Hepatocyte (in vitro differentiated cells): ENCODE measurements around the gene ZSWIM4. TPM values are rescaled to one million over a fixed set of nuclear protein-coding genes. Genes with fewer than 3 reads are reported as not detected.

Experiments used
- DNase-seq: peaks from one replicate; pipeline ENCODE4 v3.0.0-alpha.2; 2016; ENCODE audit warnings: low spot score
- H2AFZ ChIP-seq: fragments of 200-600 bp; sonication (generic); 2 replicates; pipeline ENCODE4 v1.6.0; 2016; ENCODE audit warnings: antibody characterized with exemption, mild to moderate bottlenecking
- H3K27ac ChIP-seq: fragments of 200-600 bp; sonication (generic); 2 replicates; pipeline ENCODE4 v1.5.1; 2016; ENCODE audit warnings: mild to moderate bottlenecking
- H3K27me3 ChIP-seq: fragments of 200-600 bp; sonication (generic); 2 replicates; pipeline ENCODE4 v1.6.1; 2016
- H3K36me3 ChIP-seq: fragments of 200-600 bp; sonication (generic); replicated peaks from 2 replicates; pipeline ENCODE4 v1.5.1; 2016; ENCODE audit warnings: low read depth; ENCODE audit not compliant: insufficient read depth
- H3K4me1 ChIP-seq: fragments of 200-600 bp; sonication (generic); 2 replicates; pipeline ENCODE4 v1.5.1; 2016; ENCODE audit warnings: mild to moderate bottlenecking, moderate library complexity; ENCODE audit not compliant: insufficient read depth
- H3K4me2 ChIP-seq: fragments of 200-600 bp; sonication (generic); 2 replicates; pipeline ENCODE4 v1.6.0; 2016
- H3K4me3 ChIP-seq: fragments of 200-600 bp; sonication (generic); 2 replicates; pipeline ENCODE4 v1.5.1; 2016; ENCODE audit warnings: mild to moderate bottlenecking
- H3K79me2 ChIP-seq: fragments of 200-600 bp; sonication (generic); 2 replicates; pipeline ENCODE4 v1.6.0; 2017; ENCODE audit warnings: mild to moderate bottlenecking
- H3K9me2 ChIP-seq: fragments of 200-600 bp; sonication (generic); replicated peaks from 2 replicates; pipeline ENCODE4 v1.6.0; 2017; ENCODE audit warnings: mild to moderate bottlenecking; ENCODE audit not compliant: insufficient read depth
- H3K9me3 ChIP-seq: fragments of 200-600 bp; sonication (generic); 2 replicates; pipeline ENCODE4 v1.5.1; 2016; ENCODE audit warnings: low read depth, mild to moderate bottlenecking
- H4K20me1 ChIP-seq: fragments of 200-600 bp; sonication (generic); 2 replicates; pipeline ENCODE4 v1.6.0; 2016; ENCODE audit warnings: mild to moderate bottlenecking; ENCODE audit not compliant: insufficient read depth, poor library complexity, severe bottlenecking
- EZH2 ChIP-seq: fragments of 200-600 bp; sonication (generic); IDR thresholded peaks from 2 replicates; pipeline ENCODE4 v1.6.1; 2016; ENCODE audit warnings: antibody characterized with exemption, mild to moderate bottlenecking, borderline replicate concordance
- EZH2phosphoT487 ChIP-seq: fragments of 200-600 bp; sonication (generic); IDR thresholded peaks from one replicate; pipeline ENCODE4 v1.6.1; 2018; ENCODE audit warnings: antibody characterized with exemption, mild to moderate bottlenecking, low read depth, moderate library complexity; ENCODE audit not compliant: unreplicated experiment, severe bottlenecking
- WGBS: methylation state at CpG from one replicate; pipeline ENCODE4 v1.1.6; 2016; ENCODE audit warnings: low lambda C conversion rate; ENCODE audit errors: missing lambda C conversion rate; 5-methylcytosine and 5-hydroxymethylcytosine counted together
- polyA plus RNA-seq: library from polyadenylated mRNA; unstranded; fragments of >200 nt; fragmentation: Nextera tagmentation; extraction: Ambion mirVana; gene quantifications from 2 replicates; pipeline ENCODE4 v1.2.1, GENCODE V29; 2016
- total RNA-seq: library from RNA; depleted of rRNA; stranded (reverse); fragments of >200 nt; gene quantifications from 2 replicates; pipeline ENCODE4 v1.2.3, GENCODE V29; 2014
- TF ChIP-seq, protein P1 (sequence below): fragments of 200-600 bp; sonication (generic); IDR thresholded peaks from 2 replicates; pipeline ENCODE4 v1.5.1; 2016; ENCODE audit warnings: antibody characterized with exemption, mild to moderate bottlenecking; ENCODE audit not compliant: poor library complexity

The ZSWIM4 gene
- total and polyA plus RNA-seq, 2 experiments from 2014 or later: 3.5 to 3.7 TPM

- Histone ChIP-seq H3K4me2 (peak overlapping the region; percentile 91), H3K36me3 (no peaks in the 10 kb centered on the region), H2AFZ (no peak overlapping the region), H3K4me3 (peak overlapping the region; percentile 98), H3K4me1 (peaks cover 49% of the 10 kb centered on the region), H3K79me2 (peaks cover 70% of the 10 kb centered on the region), H3K9me3 (no peaks in the 10 kb centered on the region), H3K9me2 (no peaks in the 10 kb centered on the region), H4K20me1 (peaks cover 68% of the 10 kb centered on the region), H3K27me3 (no peaks in the 10 kb centered on the region), H3K27ac (peak overlapping the region; percentile 94)
- DNase-seq: peak; percentile 28
- TF ChIP-seq EZH2: no peak
- TF ChIP-seq, protein P1, sequence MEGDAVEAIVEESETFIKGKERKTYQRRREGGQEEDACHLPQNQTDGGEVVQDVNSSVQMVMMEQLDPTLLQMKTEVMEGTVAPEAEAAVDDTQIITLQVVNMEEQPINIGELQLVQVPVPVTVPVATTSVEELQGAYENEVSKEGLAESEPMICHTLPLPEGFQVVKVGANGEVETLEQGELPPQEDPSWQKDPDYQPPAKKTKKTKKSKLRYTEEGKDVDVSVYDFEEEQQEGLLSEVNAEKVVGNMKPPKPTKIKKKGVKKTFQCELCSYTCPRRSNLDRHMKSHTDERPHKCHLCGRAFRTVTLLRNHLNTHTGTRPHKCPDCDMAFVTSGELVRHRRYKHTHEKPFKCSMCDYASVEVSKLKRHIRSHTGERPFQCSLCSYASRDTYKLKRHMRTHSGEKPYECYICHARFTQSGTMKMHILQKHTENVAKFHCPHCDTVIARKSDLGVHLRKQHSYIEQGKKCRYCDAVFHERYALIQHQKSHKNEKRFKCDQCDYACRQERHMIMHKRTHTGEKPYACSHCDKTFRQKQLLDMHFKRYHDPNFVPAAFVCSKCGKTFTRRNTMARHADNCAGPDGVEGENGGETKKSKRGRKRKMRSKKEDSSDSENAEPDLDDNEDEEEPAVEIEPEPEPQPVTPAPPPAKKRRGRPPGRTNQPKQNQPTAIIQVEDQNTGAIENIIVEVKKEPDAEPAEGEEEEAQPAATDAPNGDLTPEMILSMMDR: no peak
- 87% methylated on average over 23 of the region's 23 CpGs for WGBS
These were observed 45.3 kb downstream of the ZSWIM4 start for GRCh38 chr19:13840305-13841085.

GRCh38 chr19:13841086-13841961 lies 46.1 kb downstream of the ZSWIM4 start:
- no peak overlapping the region for H2AFZ ChIP-seq
- H3K4me1 ChIP-seq: peaks cover 55% of the 10 kb centered on the region

DNA sequence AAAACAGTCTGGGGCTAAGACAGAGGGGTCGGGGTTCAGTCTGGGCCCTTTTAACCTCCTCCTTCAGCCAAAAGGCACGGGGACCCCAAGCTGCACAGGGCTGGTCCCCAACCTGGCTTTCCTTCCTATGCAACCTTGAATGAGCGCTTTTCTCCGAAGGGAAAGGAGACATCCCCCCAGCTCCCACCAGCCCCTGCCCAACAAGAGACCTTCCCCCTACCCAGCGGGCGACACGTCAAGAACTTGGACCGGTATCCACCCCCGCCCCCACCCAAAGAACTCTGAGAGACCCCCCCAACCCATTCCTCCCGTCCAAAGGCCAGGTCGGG lies 46.7 kb downstream of the ZSWIM4 start:
- Histone ChIP-seq H2AFZ (no peak overlapping the region), H3K9me3 (no peaks in the 10 kb centered on the region), H3K4me1 (peaks cover 61% of the 10 kb centered on the region), H3K27ac (peak overlapping the region; percentile 94), H3K4me2 (peak overlapping the region; percentile 91), H3K27me3 (no peaks in the 10 kb centered on the region), H3K4me3 (peak overlapping the region; percentile 98), H3K79me2 (peaks cover 61% of the 10 kb centered on the region), H4K20me1 (peaks cover 55% of the 10 kb centered on the region), H3K36me3 (no peaks in the 10 kb centered on the region), H3K9me2 (no peaks in the 10 kb centered on the region)
- WGBS: 37% methylated on average over 3 of the region's 11 CpGs
- DNase-seq: peak; percentile 25
- TF ChIP-seq, protein P1: no peak
- TF ChIP-seq EZH2phosphoT487 (no peak), EZH2 (no peak)

More at GRCh38 chr19:13841086-13841961, 46.1 kb downstream of the ZSWIM4 start:
- Histone ChIP-seq H3K27me3 (no peaks in the 10 kb centered on the region), H3K9me2 (no peaks in the 10 kb centered on the region), H3K4me2 (peak overlapping the region; percentile 91), H3K36me3 (no peaks in the 10 kb centered on the region), H3K27ac (peak overlapping the region; percentile 94), H4K20me1 (peaks cover 61% of the 10 kb centered on the region), H3K9me3 (no peaks in the 10 kb centered on the region), H3K79me2 (peaks cover 67% of the 10 kb centered on the region), H3K4me3 (peak overlapping the region; percentile 98)
- DNase-seq: peak; percentile 35
- 66% methylated on average over 26 of the region's 26 CpGs for whole genome bisulfite sequencing
- TF ChIP-seq EZH2 (no peak), EZH2phosphoT487 (no peak)
- TF ChIP-seq, protein P1: no peak
